Myocyte (in vitro differentiated cells): ENCODE results near the gene CYP3A7. TPM values are rescaled to one million over a fixed set of nuclear protein-coding genes. Genes with fewer than 3 reads are reported as not detected.
"Not testable (repeated sequence)": the region's sequence is repeated elsewhere in the genome, so short reads cannot be mapped to it uniquely, and the experiment has no call there.

ENCODE experiments used
- DNase-seq: peaks from one replicate; pipeline ENCODE4 v3.0.0-alpha.2; 2012; ENCODE audit warnings: low read depth
- total RNA-seq: library from RNA; depleted of rRNA; stranded (reverse); fragments of >200 nt; gene quantifications from 2 replicates; pipeline ENCODE4 v1.2.3, GENCODE V29; 2014

CYP3A7 gene
- total RNA-seq, 1 donor from 2014 or later, result 0.29 TPM

DNA sequence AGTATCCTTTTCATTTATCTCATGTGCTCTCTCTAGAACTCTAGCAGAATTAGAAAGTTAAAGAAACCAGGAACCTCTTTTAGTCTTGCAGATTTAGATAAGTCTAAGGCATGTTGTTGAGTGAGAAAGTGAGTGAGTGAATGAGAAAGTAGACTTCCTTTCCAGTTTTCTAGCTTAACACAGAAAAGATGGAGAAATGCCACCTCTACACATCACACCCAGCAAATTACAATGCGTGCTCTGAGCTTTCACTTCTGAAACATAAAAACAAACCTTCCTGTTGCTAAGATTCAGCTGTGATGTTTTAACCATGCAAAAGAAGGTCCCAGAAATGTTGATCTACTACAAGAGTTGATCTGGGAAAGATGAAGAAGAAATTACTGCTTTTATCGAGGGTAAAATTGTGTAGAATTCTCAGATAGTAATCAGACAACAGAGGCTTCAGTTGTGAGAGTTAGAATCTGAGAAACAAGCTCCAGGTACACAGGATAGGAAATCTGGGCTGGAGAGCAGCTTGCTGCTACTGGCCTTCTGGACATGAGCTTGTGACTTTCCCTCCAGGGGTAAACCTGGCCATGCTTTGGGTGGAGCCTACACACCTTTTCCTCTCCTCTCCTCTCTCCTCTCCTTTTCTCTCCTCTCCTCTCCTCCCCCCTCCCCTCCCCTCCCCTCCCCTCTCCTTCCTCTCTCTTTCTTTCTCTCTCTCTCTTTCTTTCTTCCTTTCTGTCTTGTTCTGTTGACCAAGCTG lies 59.8 kb downstream of the CYP3A7 start:
- no peak for DNase-seq

DNA sequence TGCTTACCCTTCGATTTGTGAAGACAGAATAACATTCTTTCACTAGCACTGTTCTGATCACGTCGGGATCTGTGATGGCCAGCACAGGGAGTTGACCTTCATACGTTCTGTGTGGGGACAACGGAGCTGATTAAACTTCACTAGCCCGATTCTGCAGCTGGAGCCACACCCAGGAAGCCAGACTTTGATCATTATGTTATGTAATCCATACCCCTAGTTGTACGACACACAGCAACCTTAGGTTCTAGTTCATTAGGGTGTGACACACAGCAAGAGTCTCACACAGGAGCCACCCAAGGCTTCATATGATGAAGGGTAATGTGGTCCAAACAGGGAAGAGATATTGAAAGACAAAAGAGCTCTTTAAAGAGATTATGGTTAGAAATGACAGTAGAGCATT lies 62.4 kb downstream of the CYP3A7 start:
- no peak for DNase-seq

DNA sequence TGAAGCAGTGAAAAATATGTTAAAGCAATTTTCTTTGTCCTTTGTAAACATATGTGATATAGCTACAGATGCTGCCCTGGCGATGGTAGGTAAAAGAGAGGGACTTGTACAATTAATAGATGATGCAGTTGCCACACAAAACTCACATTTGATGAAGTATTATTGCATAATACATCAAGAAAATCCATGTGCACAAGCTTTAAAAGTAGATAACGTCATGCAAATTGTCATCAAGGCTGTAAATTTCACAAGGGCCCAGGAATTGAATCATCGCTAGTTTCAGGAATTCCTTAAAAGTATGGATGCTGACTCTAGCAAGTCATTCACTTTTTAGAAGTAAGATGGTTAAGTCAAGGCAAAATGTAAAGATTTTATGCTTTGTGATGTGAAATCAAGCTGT lies 65.2 kb downstream of the CYP3A7 start:
- DNase-seq, result no peak

DNA sequence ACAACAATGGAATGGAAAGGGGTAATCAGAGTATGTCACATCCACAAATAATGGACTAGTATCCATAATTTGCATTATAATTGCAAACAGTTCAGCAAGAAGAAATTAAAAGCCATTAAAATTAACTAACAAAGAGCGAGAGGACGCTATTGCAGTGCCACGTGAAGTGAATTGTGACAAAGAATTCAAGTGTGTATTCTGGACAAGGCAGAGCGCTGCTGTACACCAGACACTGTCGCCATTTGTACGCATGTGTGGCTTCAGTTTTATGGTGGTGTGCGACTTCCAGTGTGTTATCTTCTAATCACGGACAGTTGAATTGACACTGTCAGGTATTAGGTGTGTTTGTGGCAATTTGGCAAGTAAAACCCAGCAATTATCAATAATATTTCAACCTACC lies 66.5 kb downstream of the CYP3A7 start:
- DNase-seq, result no peak

DNA sequence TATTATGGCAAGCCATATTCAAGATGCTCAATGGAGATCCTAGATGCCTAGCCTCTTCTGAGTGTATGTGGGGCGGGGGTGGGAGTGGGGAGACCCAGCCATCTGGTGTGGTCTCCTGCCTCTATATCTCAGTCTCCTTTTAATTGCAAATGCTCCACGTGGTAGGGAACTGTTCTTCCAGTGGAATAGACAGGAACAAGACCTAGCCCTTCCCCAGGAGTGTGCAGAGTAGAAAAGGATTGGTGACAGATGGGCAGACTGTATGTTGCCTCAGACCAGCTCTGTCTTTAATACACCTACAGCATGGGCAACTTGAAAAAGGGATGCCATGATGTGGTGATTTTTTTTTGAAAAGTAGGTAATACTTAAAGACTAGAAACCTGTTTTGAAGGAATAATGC lies 67.8 kb downstream of the CYP3A7 start:
- no peak for DNase-seq

DNA sequence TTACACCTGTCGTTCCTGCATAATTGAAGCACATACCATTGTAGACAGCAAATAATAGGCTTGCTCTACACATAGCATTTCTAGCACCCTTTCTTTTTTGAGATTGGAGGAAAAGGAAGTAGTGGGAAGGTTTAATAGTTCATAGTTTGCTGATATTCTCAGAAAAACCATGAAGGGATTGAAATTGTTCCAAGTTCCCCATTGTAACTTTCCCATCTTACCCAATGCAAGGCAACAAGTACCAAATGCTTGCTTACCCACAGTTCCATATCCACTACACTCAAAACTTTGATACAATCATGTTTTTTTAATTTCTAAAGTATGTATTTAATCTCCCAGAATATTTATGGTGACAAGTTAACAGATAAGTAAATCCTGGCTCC lies 69.0 kb downstream of the CYP3A7 start:
- DNase-seq, result no peak

DNA sequence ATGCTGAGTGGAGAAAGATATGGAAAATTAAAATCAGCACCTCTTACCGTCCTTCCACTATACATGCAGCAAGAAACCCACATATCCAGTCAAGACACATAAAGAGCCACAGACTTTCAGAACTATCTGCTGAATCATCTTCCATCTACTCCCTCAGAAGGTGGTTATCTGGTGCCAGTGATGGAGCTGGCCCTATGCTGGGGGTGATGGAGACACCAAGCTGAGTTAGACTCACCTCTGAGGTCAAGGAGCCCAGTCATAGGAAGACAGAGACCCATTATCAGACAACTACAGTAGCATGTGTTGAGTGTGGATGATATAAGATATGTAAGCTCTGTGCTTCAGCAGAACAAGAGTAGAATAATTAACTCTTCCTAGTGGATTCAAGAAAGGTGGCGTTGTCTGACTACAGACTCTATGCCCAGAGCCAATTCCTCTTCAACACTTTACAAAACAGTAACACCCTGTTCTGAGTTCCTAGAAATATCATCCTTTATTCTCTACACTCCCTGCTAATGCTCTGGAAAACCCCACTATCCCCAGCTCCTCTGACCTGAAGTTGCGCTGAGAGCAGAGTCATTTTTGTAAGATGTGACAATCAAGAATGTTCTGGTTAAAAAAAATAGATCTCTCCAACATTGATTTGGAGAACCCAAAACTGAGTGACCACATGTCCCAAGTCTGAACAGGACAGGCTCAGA lies 69.5 kb downstream of the CYP3A7 start:
- DNase-seq, result no peak

DNA sequence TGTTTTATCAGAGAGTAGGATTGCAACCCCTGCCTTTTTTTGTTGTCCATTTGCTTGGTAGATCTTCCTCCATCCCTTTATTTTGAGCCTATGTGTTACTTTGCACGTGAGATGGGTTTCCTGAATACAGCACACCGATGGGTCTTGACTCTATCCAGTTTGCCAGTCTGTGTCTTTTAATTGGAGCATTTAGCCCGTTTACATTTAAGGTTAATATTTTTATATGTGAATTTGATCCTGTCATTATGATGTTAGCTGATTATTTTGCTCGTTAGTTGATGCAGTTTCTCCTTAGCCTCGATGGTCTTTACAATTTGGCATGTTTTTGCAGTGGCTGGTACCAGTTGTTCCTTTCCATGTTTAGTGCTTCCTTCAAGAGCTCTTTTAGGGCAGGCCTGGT lies 77.1 kb downstream of the CYP3A7 start:
- not testable (repeated sequence) for DNase-seq

Other genes with a start within 250 kb of the CYP3A7 start
- gene ZNF394, start 234.9 kb downstream of the CYP3A7 start, total RNA-seq, result 17.5 and 19.5 TPM in 2 replicates
- 18.5 and 21.9 TPM in 2 replicates for gene ZKSCAN5, start 230.5 kb downstream of the CYP3A7 start, total RNA-seq
- gene FAM200A, start 183.1 kb downstream of the CYP3A7 start, total RNA-seq, result 14.1 and 15.6 TPM in 2 replicates
- 105 and 110 TPM in 2 replicates for gene ZNF655, start 176.6 kb downstream of the CYP3A7 start, total RNA-seq
- 1.2 and 1.4 TPM in 2 replicates for gene TMEM225B, start 136.9 kb downstream of the CYP3A7 start, total RNA-seq
- gene ZSCAN25, start 118.2 kb downstream of the CYP3A7 start, total RNA-seq, result 11.2 and 13.7 TPM in 2 replicates
- gene CYP3A5, start 55.2 kb downstream of the CYP3A7 start, total RNA-seq, result not detected in 2 replicates
- 0.11 TPM in 1 of 2 replicates, not detected in the other for gene CYP3A4, start 49.0 kb upstream of the CYP3A7 start, total RNA-seq
- gene CYP3A43, start 92.8 kb upstream of the CYP3A7 start, total RNA-seq, result not detected in 2 replicates
- not detected in 2 replicates for gene OR2AE1, start 141.8 kb upstream of the CYP3A7 start, total RNA-seq
- gene TRIM4, start 184.3 kb upstream of the CYP3A7 start, total RNA-seq, result 20.2 and 20.5 TPM in 2 replicates
- not detected in 2 replicates for gene GJC3, start 194.4 kb upstream of the CYP3A7 start, total RNA-seq
- gene AZGP1, start 240.8 kb upstream of the CYP3A7 start, total RNA-seq, result not detected in 2 replicates